Neural progenitor cell (in vitro differentiated cells): ENCODE results near the gene TRAF3.

Source experiments
- CTCF ChIP-seq: fragments of 200-600 bp; sonication (generic); IDR thresholded peaks from 2 replicates; pipeline ENCODE4 v1.5.1; 2017; ENCODE audit warnings: antibody characterized with exemption, mild to moderate bottlenecking
- EZH2 ChIP-seq: fragments of 200-600 bp; sonication (generic); IDR thresholded peaks from 2 replicates; pipeline ENCODE4 v1.6.1; 2017; ENCODE audit warnings: antibody characterized with exemption, mild to moderate bottlenecking, moderate library complexity

GRCh38 chr14:102830474-102831045, 53.3 kb downstream of the TRAF3 start:
- TF ChIP-seq CTCF (no peak), EZH2 (no peak)
